Endodermal cell (in vitro differentiated cells): ENCODE data around the gene CFAP161. TPM values are rescaled to one million over a fixed set of nuclear protein-coding genes. Genes with fewer than 3 reads are reported as not detected.

ENCODE experiments used
- DNase-seq: peaks from one replicate; pipeline ENCODE4 v3.0.0-alpha.2; 2017
- H3K27ac ChIP-seq: 2 replicates; pipeline ENCODE4 v1.5.1; 2013; ENCODE audit warnings: mild to moderate bottlenecking, low read depth, low read length, moderate library complexity
- H3K27me3 ChIP-seq: 2 replicates; pipeline ENCODE4 v1.6.1; 2013; ENCODE audit warnings: mild to moderate bottlenecking, low read length, moderate library complexity; ENCODE audit not compliant: insufficient read depth, control insufficient read depth, poor library complexity, severe bottlenecking
- H3K36me3 ChIP-seq: 2 replicates; pipeline ENCODE4 v1.7.0; 2013; ENCODE audit warnings: mild to moderate bottlenecking, low read length, moderate library complexity; ENCODE audit not compliant: control insufficient read depth, insufficient read depth
- H3K4me1 ChIP-seq: one replicate; pipeline ENCODE4 v1.7.0; 2013; ENCODE audit warnings: low read length; ENCODE audit not compliant: control insufficient read depth, insufficient read depth
- H3K4me3 ChIP-seq: 2 replicates; pipeline ENCODE4 v1.5.1; 2013; ENCODE audit warnings: mild to moderate bottlenecking, low read length, moderate library complexity
- H3K9ac ChIP-seq: 2 replicates; pipeline ENCODE4 v1.6.1; 2013; ENCODE audit warnings: mild to moderate bottlenecking, low read length, moderate library complexity; ENCODE audit not compliant: poor library complexity, severe bottlenecking; ENCODE audit errors: extremely low read depth
- H3K9me3 ChIP-seq: 2 replicates; pipeline ENCODE4 v1.6.1; 2013; ENCODE audit warnings: mild to moderate bottlenecking, low read length, moderate library complexity; ENCODE audit not compliant: control insufficient read depth
- H3K27ac Mint-ChIP-seq: 2 replicates; pipeline ENCODE4 v1.8.0; 2020; ENCODE audit warnings: mixed read lengths
- H3K27me3 Mint-ChIP-seq: 2 replicates; pipeline ENCODE4 v1.8.0; 2021; ENCODE audit warnings: mild to moderate bottlenecking, mixed read lengths; ENCODE audit not compliant: insufficient read depth
- H3K36me3 Mint-ChIP-seq: 2 replicates; pipeline ENCODE4 v1.8.0; 2020; ENCODE audit warnings: low read depth, mixed read lengths
- H3K4me1 Mint-ChIP-seq: 2 replicates; pipeline ENCODE4 v1.8.0; 2020; ENCODE audit warnings: mixed read lengths
- H3K4me3 Mint-ChIP-seq: 2 replicates; pipeline ENCODE4 v1.8.0; 2020; ENCODE audit warnings: mild to moderate bottlenecking, moderate library complexity, mixed read lengths
- H3K9me3 Mint-ChIP-seq: 2 replicates; pipeline ENCODE4 v1.8.0; 2020; ENCODE audit warnings: mild to moderate bottlenecking, mixed read lengths
- CTCF ChIP-seq: fragments of 200-600 bp; sonication (generic); conservative IDR thresholded peaks from 2 replicates; pipeline ENCODE4 v1.5.0; 2021; ENCODE audit warnings: antibody characterized with exemption, mild to moderate bottlenecking
- WGBS, 2 experiments: methylation state at CpG; one replicate each; pipeline versions ENCODE4 v1.1.5 to v1.1.7; 2013; ENCODE audit warnings: missing lambda C conversion rate in 2 of 2, mixed read lengths in 1 of 2; ENCODE audit not compliant: insufficient coverage in 1 of 2, insufficient read length in 1 of 2; 5-methylcytosine and 5-hydroxymethylcytosine counted together
- total RNA-seq, 2 donors: library from RNA; stranded (reverse); fragmentation: NEBNext Ultra II Directional in 1 of 2; extraction: Animal tissue kit (Norgen Biotek cat#: 25700) in 1 of 2; gene quantifications; 2 replicates in 1 of 2; 3 replicates in 1 of 2; pipeline ENCODE4 v1.2.1, GENCODE V29; 2021

CFAP161 gene
- total RNA-seq, 2 donors from 2014 or later, result not detected

- Mint-ChIP-seq H3K27me3 (peaks cover 2% of the 10 kb centered on the region), H3K4me3 (no peak overlapping the region), H3K4me1 (no peaks in the 10 kb centered on the region), H3K27ac (no peak overlapping the region), H3K36me3 (no peaks in the 10 kb centered on the region), H3K9me3 (no peaks in the 10 kb centered on the region)
- no peak overlapping the region for H3K4me3 ChIP-seq
- H3K36me3 ChIP-seq, result no peaks in the 10 kb centered on the region
- no peak for DNase-seq
- no peak for TF ChIP-seq CTCF
- H3K27me3 ChIP-seq, result no peaks in the 10 kb centered on the region
- H3K9ac ChIP-seq, result no peak overlapping the region
- no peaks in the 10 kb centered on the region for H3K9me3 ChIP-seq
- H3K4me1 ChIP-seq, result no peaks in the 10 kb centered on the region
- 93 to 96% methylated on average over 3 to 5 of the region's 5 CpGs for WGBS, 2 experiments
- no peak overlapping the region for H3K27ac ChIP-seq
Observed at GRCh38 chr15:81093961-81094360, 40.1 kb upstream of the CFAP161 start.

- H3K9me3 Mint-ChIP-seq, result no peaks in the 10 kb centered on the region
- H3K27me3 Mint-ChIP-seq, result peaks cover 3% of the 10 kb centered on the region
- H3K27ac Mint-ChIP-seq, result no peak overlapping the region
- no peaks in the 10 kb centered on the region for H3K27me3 ChIP-seq
- no peaks in the 10 kb centered on the region for H3K36me3 Mint-ChIP-seq
- no peak overlapping the region for H3K4me3 Mint-ChIP-seq
- no peak overlapping the region for H3K4me3 ChIP-seq
- DNase-seq, result no peak
- H3K36me3 ChIP-seq, result no peaks in the 10 kb centered on the region
- TF ChIP-seq CTCF, result no peak
- H3K4me1 ChIP-seq, result no peaks in the 10 kb centered on the region
- no peaks in the 10 kb centered on the region for H3K9me3 ChIP-seq
- H3K4me1 Mint-ChIP-seq, result no peaks in the 10 kb centered on the region
- H3K27ac ChIP-seq, result no peak overlapping the region
- 88 to 92% methylated on average over 10 to 12 of the region's 12 CpGs for WGBS, 2 experiments
- no peak overlapping the region for H3K9ac ChIP-seq
Observed at GRCh38 chr15:81095690-81096365, 38.2 kb upstream of the CFAP161 start.

GRCh38 chr15:81096398-81096797 lies 37.7 kb upstream of the CFAP161 start:
- DNase-seq, result no peak
- no peak overlapping the region for H3K9ac ChIP-seq
- no peak overlapping the region for H3K4me3 ChIP-seq
- 90 to 92% methylated on average over 6 of the region's 6 CpGs for WGBS, 2 experiments
- peaks cover 4% of the 10 kb centered on the region for H3K27me3 Mint-ChIP-seq
- no peaks in the 10 kb centered on the region for H3K27me3 ChIP-seq
- H3K36me3 ChIP-seq, result no peaks in the 10 kb centered on the region
- H3K4me1 Mint-ChIP-seq, result no peaks in the 10 kb centered on the region
- no peak overlapping the region for H3K4me3 Mint-ChIP-seq
- H3K27ac Mint-ChIP-seq, result no peak overlapping the region
- H3K9me3 ChIP-seq, result no peaks in the 10 kb centered on the region
- no peaks in the 10 kb centered on the region for H3K9me3 Mint-ChIP-seq
- H3K27ac ChIP-seq, result no peak overlapping the region
- H3K36me3 Mint-ChIP-seq, result no peaks in the 10 kb centered on the region
- TF ChIP-seq CTCF, result no peak
- H3K4me1 ChIP-seq, result no peaks in the 10 kb centered on the region
